Aorta (tissue), 5 donors: Measurements from ENCODE around the gene DAPP1. TPM values are rescaled to one million over a fixed set of nuclear protein-coding genes. Genes with fewer than 3 reads are reported as not detected.
"Not testable (repeated sequence)": the region's sequence is repeated elsewhere in the genome, so short reads cannot be mapped to it uniquely, and the experiment has no call there.

Experiments used
- ATAC-seq: fragments of 200-7000 bp; cut with Tn5 transposase; one replicate; pipeline ENCODE4 v1.9.1; 2022; ENCODE audit warnings: moderate library complexity; ENCODE audit not compliant: low FRiP score
- DNase-seq, 2 donors: peaks; one replicate each; pipeline ENCODE4 v3.0.0-alpha.2; 2020
- H3K27ac ChIP-seq, 2 donors: one replicate each; pipeline ENCODE4 v1.5.1; 2013; ENCODE audit warnings: low read length in 2 of 2, mild to moderate bottlenecking in 2 of 2, moderate library complexity in 2 of 2, control low read depth in 1 of 2, inconsistent platforms in 1 of 2, low read depth in 1 of 2
- H3K27me3 ChIP-seq, 2 donors: one replicate each; pipeline ENCODE4 v1.6.1; 2013; ENCODE audit warnings: control low read depth in 1 of 2, low read length in 1 of 2, mild to moderate bottlenecking in 1 of 2, moderate library complexity in 1 of 2; ENCODE audit not compliant: insufficient read depth in 2 of 2, control insufficient read depth in 1 of 2
- H3K36me3 ChIP-seq, 2 donors: one replicate each; pipeline ENCODE4 v1.6.1; 2013; ENCODE audit warnings: control low read depth in 1 of 2, low read length in 1 of 2, mild to moderate bottlenecking in 1 of 2; ENCODE audit not compliant: insufficient read depth in 2 of 2, control insufficient read depth in 1 of 2
- H3K4me1 ChIP-seq, 2 donors: one replicate each; pipeline ENCODE4 v1.6.1; 2013; ENCODE audit warnings: low read length in 2 of 2, control low read depth in 1 of 2, mild to moderate bottlenecking in 1 of 2, moderate library complexity in 1 of 2; ENCODE audit not compliant: insufficient read depth in 2 of 2, control insufficient read depth in 1 of 2
- H3K4me3 ChIP-seq, 2 donors: one replicate each; pipeline ENCODE4 v1.5.1; 2013; ENCODE audit warnings: low read length in 2 of 2, control low read depth in 1 of 2, mild to moderate bottlenecking in 1 of 2
- H3K9me3 ChIP-seq: one replicate; pipeline ENCODE4 v1.6.1; 2013; ENCODE audit warnings: mild to moderate bottlenecking, low read length; ENCODE audit not compliant: control insufficient read depth
- WGBS, 2 donors: extraction: QIAGEN DNeasy Blood & Tissue Kit; methylation state at CpG; one replicate each; pipeline ENCODE4 v1.1.7; 2013; 5-methylcytosine and 5-hydroxymethylcytosine counted together
- intact Hi-C, 2 donors: fragments of 100-400 bp; cut with DNase I; formaldehyde crosslinking; loops; one replicate each; pipeline versions ENCODE4 v1.14.2 to v1.15.0; 2022
- long read RNA-seq, 2 donors: library from polyadenylated mRNA; unstranded; transcript quantifications; one replicate each; pipeline ENCODE4 v2.0.0, GENCODE V29; 2020 to 2021
- polyA plus RNA-seq, 2 donors: library from polyadenylated mRNA; stranded (reverse); fragments of 200-250 nt; gene quantifications; one replicate each; pipeline ENCODE4 v1.2.3, GENCODE V29; 2013
- total RNA-seq, 2 donors: library from RNA; stranded (reverse); fragmentation: NEBNext Ultra II Directional; extraction: Animal tissue kit (Norgen Biotek cat#: 25700); gene quantifications; one replicate each; pipeline ENCODE4 v1.2.1, GENCODE V29; 2021
- donor health status: healthy with polysubstance abuse.
- donor health status: Bipolar disorder and iron deficiency.
- donor health status: DM: no; HTN: no; CAD: no.
- donor health status: DM: no; HTN: no; CAD: no.
- donor health status: DM: yes; HTN: yes; CAD: no.

DAPP1 gene, protein sequence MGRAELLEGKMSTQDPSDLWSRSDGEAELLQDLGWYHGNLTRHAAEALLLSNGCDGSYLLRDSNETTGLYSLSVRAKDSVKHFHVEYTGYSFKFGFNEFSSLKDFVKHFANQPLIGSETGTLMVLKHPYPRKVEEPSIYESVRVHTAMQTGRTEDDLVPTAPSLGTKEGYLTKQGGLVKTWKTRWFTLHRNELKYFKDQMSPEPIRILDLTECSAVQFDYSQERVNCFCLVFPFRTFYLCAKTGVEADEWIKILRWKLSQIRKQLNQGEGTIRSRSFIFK
- 1 to 10 TPM; 2.7 to 6.4 TPM for total RNA-seq
- polyA plus RNA-seq, result 1 to 10 TPM in 1 of 2 donors, under 1 TPM in 1; 0.28 to 4.3 TPM
- long read RNA-seq, donor 1, transcript DAPP1-203 (9 exons, 1,440 nt), result major isoform, 5 of 5 reads
- long read RNA-seq, donor 1, partial matches to known transcripts, result 0 of 5 reads
- long read RNA-seq, donor 1, other reads (novel, unspliced or antisense), result 0 of 5 reads
- long read RNA-seq, donor 2, result 0 reads

GRCh38 chr4:99816545-99817308 lies at the start of gene DAPP1:
DAPP1 (plus strand) TSS chr4:99816827; CDS start chr4:99816914, 87 bp downstream.
- Histone ChIP-seq H3K27ac (no peak within 1 kb of the TSS), H3K9me3 (no peaks in the 10 kb centered on the region), H3K4me1 (no peaks in the 10 kb centered on the region), H3K4me3 (no peak within 1 kb of the TSS), H3K27me3 (no peaks in the 10 kb centered on the region), H3K36me3 (no peaks in the 10 kb centered on the region)
- peak in 1 of 2 donors; percentile 58 for DNase-seq
- intact Hi-C loops, result no loop called here
- WGBS, 2 donors, result 88 to 90% methylated on average over 7 of the region's 7 CpGs
- ATAC-seq, result peak; percentile 67

DNA sequence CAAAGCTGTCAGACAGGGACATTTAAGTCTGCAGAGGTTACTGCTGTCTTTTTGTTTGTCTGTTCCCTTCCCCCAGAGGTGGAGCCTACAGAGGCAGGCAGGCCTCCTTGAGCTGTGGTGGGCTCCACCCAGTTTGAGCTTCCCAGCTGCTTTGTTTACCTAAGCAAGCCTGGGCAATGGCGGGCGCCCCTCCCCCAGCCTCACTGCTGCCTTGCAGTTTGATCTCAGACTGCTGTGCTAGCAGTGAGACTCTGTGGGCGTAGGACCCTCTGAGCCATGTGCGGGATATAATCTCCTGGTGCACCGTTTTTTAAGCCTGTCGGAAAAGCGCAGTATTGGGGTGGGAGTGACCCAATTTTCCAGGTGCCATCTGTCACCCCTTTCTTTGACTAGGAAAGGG lies 45.8 kb upstream of the DAPP1 start:
- H3K4me3 ChIP-seq, H3K4me1 ChIP-seq, DNase-seq, H3K27ac ChIP-seq, H3K36me3 ChIP-seq, H3K27me3 ChIP-seq, ATAC-seq, H3K9me3 ChIP-seq, intact Hi-C loops: not testable (repeated sequence)
- 92 to 99% methylated on average over 5 to 7 of the region's 7 CpGs for WGBS, 2 donors

DNA sequence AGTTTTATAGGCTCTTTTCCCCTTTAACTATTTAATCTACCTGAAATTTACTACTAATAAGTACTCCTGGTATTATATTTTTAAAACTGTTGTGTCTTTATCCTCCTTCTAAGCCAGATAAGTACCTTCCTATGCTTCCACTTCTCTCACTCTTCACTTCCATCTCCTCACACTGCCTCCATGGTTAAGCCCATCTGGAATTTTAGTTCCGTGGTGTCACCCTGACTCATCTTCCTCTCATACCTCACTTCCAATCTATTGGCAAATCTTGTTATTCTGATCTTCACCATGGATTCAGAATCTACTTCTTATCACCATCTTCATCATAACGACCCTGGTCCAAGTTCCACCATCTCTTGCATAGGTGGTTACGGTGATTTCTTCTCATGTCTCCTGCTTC lies 32.7 kb upstream of the DAPP1 start:
- no peaks in the 10 kb centered on the region for H3K4me1 ChIP-seq
- H3K9me3 ChIP-seq, result no peaks in the 10 kb centered on the region
- no peaks in the 10 kb centered on the region for H3K36me3 ChIP-seq
- no peaks in the 10 kb centered on the region for H3K27me3 ChIP-seq
- WGBS, 2 donors, result 94 to 95% methylated on average over 3 of the region's 3 CpGs
- DNase-seq (no peak), ATAC-seq (no peak)
- intact Hi-C loops, result no loop called here
- no peak overlapping the region for H3K27ac ChIP-seq
- H3K4me3 ChIP-seq, result no peak overlapping the region

- no peaks in the 10 kb centered on the region for H3K27me3 ChIP-seq
- DNase-seq (no peak), ATAC-seq (no peak)
- intact Hi-C loops, result no loop called here
- 90 to 95% methylated on average over 3 of the region's 3 CpGs for WGBS, 2 donors
- no peaks in the 10 kb centered on the region for H3K36me3 ChIP-seq
- no peaks in the 10 kb centered on the region for H3K4me1 ChIP-seq
- H3K9me3 ChIP-seq, result no peaks in the 10 kb centered on the region
- no peak overlapping the region for H3K27ac ChIP-seq
- H3K4me3 ChIP-seq, result no peak overlapping the region
Observed at GRCh38 chr4:99784842-99785241, 31.8 kb upstream of the DAPP1 start.

- H3K27ac ChIP-seq, result no peak overlapping the region
- H3K36me3 ChIP-seq, result no peaks in the 10 kb centered on the region
- H3K9me3 ChIP-seq, result no peaks in the 10 kb centered on the region
- intact Hi-C loops, result no loop called here
- H3K27me3 ChIP-seq, result no peaks in the 10 kb centered on the region
- no peak for DNase-seq
- ATAC-seq, result no peak
- 36 to 38% methylated on average over 6 of the region's 6 CpGs for WGBS, 2 donors
- peaks cover 0 to 4% of the 10 kb centered on the region in 2 donors for H3K4me1 ChIP-seq
- H3K4me3 ChIP-seq, result no peak overlapping the region
Observed at GRCh38 chr4:99790796-99791617, 25.6 kb upstream of the DAPP1 start.

GRCh38 chr4:99800332-99801004 lies 16.2 kb upstream of the DAPP1 start:
- Histone ChIP-seq H3K4me1 (peaks cover 2 to 11% of the 10 kb centered on the region in 2 donors), H3K9me3 (no peaks in the 10 kb centered on the region), H3K27me3 (no peaks in the 10 kb centered on the region), H3K36me3 (no peaks in the 10 kb centered on the region), H3K4me3 (no peak overlapping the region), H3K27ac (peak overlapping the region in 1 of 2 donors; percentile 79)
- no peak for DNase-seq
- no peak for ATAC-seq
- intact Hi-C loops, result loop anchor here in 1 of 2 donors (5.0 to 10.0 kb wide), 2 partner anchors 73 to 84 kb away; no protein-coding TSS in a partner anchor
- 12 to 21% methylated on average over 1 of the region's 1 CpG for WGBS, 2 donors

- H3K9me3 ChIP-seq, result no peaks in the 10 kb centered on the region
- H3K27ac ChIP-seq, result no peak overlapping the region
Observed at GRCh38 chr4:99801005-99801699, 15.5 kb upstream of the DAPP1 start.

More at GRCh38 chr4:99801005-99801699, 15.5 kb upstream of the DAPP1 start:
- H3K27me3 ChIP-seq, result no peaks in the 10 kb centered on the region
- H3K4me3 ChIP-seq, result no peak overlapping the region
- WGBS, 2 donors, result 40 to 44% methylated on average over 3 of the region's 3 CpGs
- H3K36me3 ChIP-seq, result no peaks in the 10 kb centered on the region
- peaks cover 2 to 11% of the 10 kb centered on the region in 2 donors for H3K4me1 ChIP-seq
- ATAC-seq (no peak), DNase-seq (no peak)
- intact Hi-C loops, result loop anchor here in 1 of 2 donors (5.0 to 10.0 kb wide), 2 partner anchors 74 to 84 kb away; no protein-coding TSS in a partner anchor
